GM10248 (cell line): ENCODE data around the gene CCR4.

Experiments
- CTCF ChIA-PET: fragments of 300-600 bp; sonication (Branson Sonifier 250); formaldehyde crosslinking; extraction: SDS; loops from one replicate; lab custom pipeline; 2021; ENCODE audit warnings: antibody characterized with exemption; lab: Yijun Ruan, JAX
- POLR2A ChIA-PET: fragments of 350-650 bp; sonication (Branson Sonifier 250); formaldehyde crosslinking; extraction: SDS; loops from one replicate; lab custom pipeline; 2020; ENCODE audit warnings: antibody characterized with exemption; lab: Yijun Ruan, JAX
- DNase-seq: peaks from one replicate; pipeline ENCODE4 v3.0.0; 2012; ENCODE audit errors: extremely low spot score
- TF ChIP-seq, protein P1 (sequence below): IDR thresholded peaks from 2 replicates; pipeline ENCODE4 v1.5.1; 2012; ENCODE audit warnings: mild to moderate bottlenecking, low read depth; ENCODE audit errors: extremely low read depth, missing control alignments, control extremely low read depth

The CCR4 gene

GRCh38 chr3:32992310-32992686 is 40.9 kb downstream of the CCR4 start:
- CTCF ChIA-PET: interaction anchor here (1.7 to 4.8 kb wide), 3 partner anchors 9 to 44 kb away, joined by 4 to 13 read pairs (median 5); no protein-coding TSS in a partner anchor
- POLR2A ChIA-PET: no interaction called here
- TF ChIP-seq, protein P1, sequence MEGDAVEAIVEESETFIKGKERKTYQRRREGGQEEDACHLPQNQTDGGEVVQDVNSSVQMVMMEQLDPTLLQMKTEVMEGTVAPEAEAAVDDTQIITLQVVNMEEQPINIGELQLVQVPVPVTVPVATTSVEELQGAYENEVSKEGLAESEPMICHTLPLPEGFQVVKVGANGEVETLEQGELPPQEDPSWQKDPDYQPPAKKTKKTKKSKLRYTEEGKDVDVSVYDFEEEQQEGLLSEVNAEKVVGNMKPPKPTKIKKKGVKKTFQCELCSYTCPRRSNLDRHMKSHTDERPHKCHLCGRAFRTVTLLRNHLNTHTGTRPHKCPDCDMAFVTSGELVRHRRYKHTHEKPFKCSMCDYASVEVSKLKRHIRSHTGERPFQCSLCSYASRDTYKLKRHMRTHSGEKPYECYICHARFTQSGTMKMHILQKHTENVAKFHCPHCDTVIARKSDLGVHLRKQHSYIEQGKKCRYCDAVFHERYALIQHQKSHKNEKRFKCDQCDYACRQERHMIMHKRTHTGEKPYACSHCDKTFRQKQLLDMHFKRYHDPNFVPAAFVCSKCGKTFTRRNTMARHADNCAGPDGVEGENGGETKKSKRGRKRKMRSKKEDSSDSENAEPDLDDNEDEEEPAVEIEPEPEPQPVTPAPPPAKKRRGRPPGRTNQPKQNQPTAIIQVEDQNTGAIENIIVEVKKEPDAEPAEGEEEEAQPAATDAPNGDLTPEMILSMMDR: no peak
- no peak for DNase-seq

GRCh38 chr3:32994045-32994444 is 42.6 kb downstream of the CCR4 start:
- POLR2A ChIA-PET: no interaction called here
- TF ChIP-seq, protein P1: no peak
- no peak for DNase-seq
- CTCF ChIA-PET: no interaction called here

- TF ChIP-seq, protein P1: no peak
- CTCF ChIA-PET: no interaction called here
- no peak for DNase-seq
- POLR2A ChIA-PET: no interaction called here
Observed at GRCh38 chr3:32995098-32995497, 43.7 kb downstream of the CCR4 start.

DNA sequence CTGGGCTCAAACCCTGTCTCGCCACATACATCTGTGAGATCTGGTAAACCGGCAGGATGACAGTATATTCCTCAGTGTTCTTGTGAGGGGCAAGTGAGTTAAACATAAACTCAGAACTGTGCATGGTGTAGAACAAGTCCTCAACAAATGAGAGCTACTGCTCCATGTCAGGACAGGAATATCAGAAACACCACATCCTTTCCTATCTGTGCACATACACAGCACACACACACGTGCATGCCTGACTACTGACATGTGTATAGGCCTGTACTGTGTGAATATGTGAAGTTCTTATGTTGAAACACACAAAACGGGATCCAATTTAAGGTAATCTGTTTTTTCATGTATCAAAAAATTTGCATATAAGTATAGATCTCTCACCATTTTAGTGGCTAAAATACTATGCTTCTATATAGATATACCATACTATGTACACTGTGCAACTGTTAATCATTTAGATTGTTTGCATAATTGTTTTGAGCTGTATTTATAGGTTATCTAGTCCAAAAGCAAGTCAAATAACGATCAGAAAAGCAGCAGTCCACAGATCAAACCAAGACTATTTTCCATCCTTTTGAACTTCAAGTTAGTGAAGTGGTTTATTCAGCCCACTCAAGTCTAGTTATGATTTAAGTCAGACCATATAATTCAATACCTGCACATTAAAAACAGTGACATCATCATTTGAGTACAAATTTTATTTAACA is 44.8 kb downstream of the CCR4 start:
- TF ChIP-seq, protein P1: no peak
- ChIA-PET CTCF (interaction anchor here (0.7 kb wide), 1 partner anchor 34 kb away, joined by 3 read pairs; no protein-coding TSS in a partner anchor), POLR2A (no interaction called here)
- no peak for DNase-seq

DNA sequence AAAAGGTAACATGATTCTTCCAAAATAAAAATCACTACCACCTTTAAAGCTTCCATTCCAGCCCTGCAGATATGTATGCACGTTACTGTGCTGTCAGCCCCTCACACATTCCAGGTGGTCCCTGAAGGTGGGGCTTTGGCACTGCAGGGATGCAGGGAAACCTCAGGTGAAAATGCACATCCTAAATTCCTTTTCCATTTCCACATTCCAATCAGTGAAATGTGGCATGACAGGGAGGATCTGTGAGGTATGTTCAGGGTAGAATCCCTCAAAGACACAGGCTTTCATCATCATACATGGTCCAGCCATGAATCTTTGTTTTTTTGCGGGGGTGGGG is 45.3 kb downstream of the CCR4 start:
- CTCF ChIA-PET: no interaction called here
- TF ChIP-seq, protein P1: no peak
- POLR2A ChIA-PET: no interaction called here
- no peak for DNase-seq

DNA sequence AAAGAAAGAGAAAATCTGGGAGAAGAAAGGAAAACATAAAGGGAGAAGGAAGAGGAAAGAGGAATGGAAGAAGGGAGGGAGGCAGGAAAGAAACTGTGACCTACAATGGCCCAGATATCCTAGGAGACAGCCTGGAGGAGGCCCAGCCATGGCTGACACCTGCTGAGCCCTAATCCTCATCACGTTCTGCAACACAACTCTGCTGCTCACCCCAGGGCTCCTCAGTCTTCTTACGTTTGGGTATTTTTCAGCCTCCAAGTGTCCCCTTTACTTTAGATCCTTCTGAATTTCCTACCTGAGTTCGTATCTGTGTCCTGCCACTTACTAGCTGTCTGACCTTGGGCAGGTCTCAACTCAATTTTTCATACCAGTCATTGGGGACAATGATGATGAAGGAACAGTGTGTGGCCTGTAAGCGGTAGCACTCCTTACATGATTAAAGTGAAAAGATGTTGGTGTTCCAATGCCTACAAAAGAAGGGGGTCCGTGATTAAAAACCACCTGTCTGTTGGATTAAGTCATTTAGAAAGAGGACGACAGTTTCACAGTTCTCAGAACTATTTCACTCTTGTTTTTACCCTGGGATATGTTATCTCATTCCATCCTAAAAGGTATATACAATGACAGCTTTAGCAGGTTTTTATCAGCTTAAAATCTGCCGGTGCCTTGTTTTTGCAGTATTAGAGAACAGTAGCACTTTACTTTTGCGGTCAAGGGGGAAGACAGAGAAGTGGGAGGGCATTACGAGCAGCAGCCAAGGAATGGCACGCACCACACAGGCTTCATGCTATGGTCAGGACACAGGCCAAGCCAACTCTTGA is 47.4 kb downstream of the CCR4 start:
- TF ChIP-seq, protein P1: no peak
- no peak for DNase-seq
- ChIA-PET POLR2A (no interaction called here), CTCF (interaction anchor here (1.4 kb wide), 1 partner anchor 19 kb away, joined by 3 read pairs; no protein-coding TSS in a partner anchor)
